ENCODE measurements around the gene CRTAP. TPM values are rescaled to one million over a fixed set of nuclear protein-coding genes. Genes with fewer than 3 reads are reported as not detected.
"Not testable (repeated sequence)": the region's sequence is repeated elsewhere in the genome, so short reads cannot be mapped to it uniquely, and the experiment has no call there.

The CRTAP gene
- polyA plus RNA-seq (2011; rRNA removed) (311 and 376 TPM in 2 replicates), polyA minus RNA-seq (2011; rRNA and poly(A)+ RNA removed) (79.9 and 81.7 TPM in 2 replicates)

- TF ChIP-seq CTCF (IDR thresholded peaks at IDR 0.05; ENCODE audit: insufficient read depth, low read depth, low read length), result no peak
- Histone ChIP-seq H3K27me3 (ENCODE audit: control insufficient read depth, insufficient read depth, low read length) (no peaks in the 10 kb centered on the region), H3K36me3 (ENCODE audit: control insufficient read depth, insufficient read depth, low read length) (no peaks in the 10 kb centered on the region; the same call in 1 of the 2 replicates), H3K4me3 (ENCODE audit: low read depth, low read length) (peak within 1 kb of the TSS; percentile 75)
- ChIA-PET CTCF (interaction anchor here (0.7 to 1.9 kb wide), 3 partner anchors 18 to 259 kb away, joined by 3 to 13 read pairs (median 4); no protein-coding TSS in a partner anchor), POLR2A (no interaction called here)
- DNase-seq (ENCODE audit: low read depth), result peak; percentile 80
Measured at GRCh38 chr3:33113772-33114621, at the start of gene CRTAP. TSS of gene CRTAP (plus strand) at chr3:33114014. CDS start at chr3:33114078, 64 bp downstream.

- no peak for DNase-seq (ENCODE audit: low read depth)
- peaks cover 4% of the 10 kb centered on the region for H3K36me3 ChIP-seq (ENCODE audit: control insufficient read depth, insufficient read depth, low read length)
- no peaks in the 10 kb centered on the region for H3K27me3 ChIP-seq (ENCODE audit: control insufficient read depth, insufficient read depth, low read length)
- ChIA-PET CTCF (interaction anchor here (8.4 kb wide), 1 partner anchor 10 kb away, joined by 55 read pairs; no protein-coding TSS in a partner anchor), POLR2A (no interaction called here)
- TF ChIP-seq CTCF (IDR thresholded peaks at IDR 0.05; ENCODE audit: insufficient read depth, low read depth, low read length), result no peak
- H3K4me3 ChIP-seq (ENCODE audit: low read depth, low read length), result no peak overlapping the region
Measured at GRCh38 chr3:33064929-33065328, 48.9 kb upstream of the CRTAP start.

GRCh38 chr3:33067484-33067883, 46.3 kb upstream of the CRTAP start:
- Histone ChIP-seq H3K4me3 (ENCODE audit: low read depth, low read length) (no peak overlapping the region), H3K27me3 (ENCODE audit: control insufficient read depth, insufficient read depth, low read length) (no peaks in the 10 kb centered on the region), H3K36me3 (ENCODE audit: control insufficient read depth, insufficient read depth, low read length) (peaks cover 4% of the 10 kb centered on the region)
- POLR2A ChIA-PET, result no interaction called here
- TF ChIP-seq CTCF (IDR thresholded peaks at IDR 0.05; ENCODE audit: insufficient read depth, low read depth, low read length), result no peak
- CTCF ChIA-PET, result no interaction called here
- no peak for DNase-seq (ENCODE audit: low read depth)

GRCh38 chr3:33069862-33070261, 44.0 kb upstream of the CRTAP start:
- POLR2A ChIA-PET, result not testable (repeated sequence)

GRCh38 chr3:33071181-33071580, 42.6 kb upstream of the CRTAP start:
- POLR2A ChIA-PET, result no interaction called here
- DNase-seq (ENCODE audit: low read depth), result no peak
- H3K4me3 ChIP-seq (ENCODE audit: low read depth, low read length), result no peak overlapping the region
- TF ChIP-seq CTCF (IDR thresholded peaks at IDR 0.05; ENCODE audit: insufficient read depth, low read depth, low read length), result no peak
- peaks cover 2% of the 10 kb centered on the region; the same call in 1 of the 2 replicates for H3K36me3 ChIP-seq (ENCODE audit: control insufficient read depth, insufficient read depth, low read length)
- no peaks in the 10 kb centered on the region for H3K27me3 ChIP-seq (ENCODE audit: control insufficient read depth, insufficient read depth, low read length)
- CTCF ChIA-PET, result interaction anchor here (0.6 to 2.0 kb wide), 2 partner anchors 10 to 123 kb away, joined by 3 to 16 read pairs; no protein-coding TSS in a partner anchor

More at GRCh38 chr3:33069862-33070261, 44.0 kb upstream of the CRTAP start:
- H3K27me3 ChIP-seq (ENCODE audit: control insufficient read depth, insufficient read depth, low read length); H3K36me3 ChIP-seq (ENCODE audit: control insufficient read depth, insufficient read depth, low read length); H3K4me3 ChIP-seq (ENCODE audit: low read depth, low read length); DNase-seq (ENCODE audit: low read depth): not testable (repeated sequence)
- CTCF ChIA-PET, result interaction anchor here (1.8 to 2.0 kb wide), 2 partner anchors 11 to 122 kb away, joined by 4 to 16 read pairs; no protein-coding TSS in a partner anchor
